Suprapubic skin (tissue), 4 donors: ENCODE measurements around the gene GMPPA. TPM values are rescaled to one million over a fixed set of nuclear protein-coding genes. Genes with fewer than 3 reads are reported as not detected.

ENCODE experiments used
- DNase-seq, 2 donors: peaks; one replicate each; pipeline ENCODE4 v3.0.0-alpha.2; 2019; ENCODE audit warnings: low spot score in 2 of 2
- H3K27ac ChIP-seq: fragments of 200-600 bp; sonication (generic); one replicate; pipeline ENCODE4 v1.5.1; 2019
- H3K27me3 ChIP-seq: fragments of 200-600 bp; sonication (generic); one replicate; pipeline ENCODE4 v1.5.1; 2019
- H3K36me3 ChIP-seq: fragments of 200-600 bp; sonication (generic); one replicate; pipeline ENCODE4 v1.5.1; 2019
- H3K4me1 ChIP-seq: fragments of 200-600 bp; sonication (generic); one replicate; pipeline ENCODE4 v1.5.1; 2019
- H3K4me3 ChIP-seq: fragments of 200-600 bp; sonication (generic); one replicate; pipeline ENCODE4 v1.5.1; 2019; ENCODE audit warnings: mild to moderate bottlenecking
- H3K9me3 ChIP-seq: fragments of 200-600 bp; sonication (generic); one replicate; pipeline ENCODE4 v1.5.1; 2019
- CTCF ChIP-seq, 2 donors: fragments of 200-600 bp in 1 of 2; fragments of 450-650 bp in 1 of 2; sonication (generic) in 1 of 2; IDR thresholded peaks; one replicate each; pipeline ENCODE4 v1.5.1; 2016 to 2019; ENCODE audit warnings: antibody characterized with exemption in 2 of 2, mild to moderate bottlenecking in 1 of 2, moderate library complexity in 1 of 2
- EP300 ChIP-seq: sonication (generic); formaldehyde crosslinking; IDR thresholded peaks from one replicate; pipeline ENCODE4 v1.6.1; 2017; ENCODE audit warnings: antibody characterized with exemption
- POLR2A ChIP-seq, 2 donors: fragments of 450-650 bp; IDR thresholded peaks; one replicate each; pipeline ENCODE4 v1.6.1; 2017; ENCODE audit warnings: antibody characterized with exemption in 2 of 2, mild to moderate bottlenecking in 2 of 2, moderate library complexity in 2 of 2
- POLR2AphosphoS5 ChIP-seq, 3 donors: sonication (generic); formaldehyde crosslinking; IDR thresholded peaks; one replicate each; pipeline ENCODE4 v1.6.1; 2017; ENCODE audit warnings: antibody characterized with exemption in 3 of 3
- WGBS: methylation state at CpG from one replicate; pipeline ENCODE4 v1.1.5; 2018; 5-methylcytosine and 5-hydroxymethylcytosine counted together
- total RNA-seq, 4 donors: library from RNA; depleted of rRNA; stranded (reverse); fragments of >200 nt; gene quantifications; one replicate each; pipeline ENCODE4 v1.1.0, GENCODE V29; 2016

GMPPA gene
- total RNA-seq, 4 donors from 2014 or later = 18.3 to 31.3 (median 22.3) TPM

DNA sequence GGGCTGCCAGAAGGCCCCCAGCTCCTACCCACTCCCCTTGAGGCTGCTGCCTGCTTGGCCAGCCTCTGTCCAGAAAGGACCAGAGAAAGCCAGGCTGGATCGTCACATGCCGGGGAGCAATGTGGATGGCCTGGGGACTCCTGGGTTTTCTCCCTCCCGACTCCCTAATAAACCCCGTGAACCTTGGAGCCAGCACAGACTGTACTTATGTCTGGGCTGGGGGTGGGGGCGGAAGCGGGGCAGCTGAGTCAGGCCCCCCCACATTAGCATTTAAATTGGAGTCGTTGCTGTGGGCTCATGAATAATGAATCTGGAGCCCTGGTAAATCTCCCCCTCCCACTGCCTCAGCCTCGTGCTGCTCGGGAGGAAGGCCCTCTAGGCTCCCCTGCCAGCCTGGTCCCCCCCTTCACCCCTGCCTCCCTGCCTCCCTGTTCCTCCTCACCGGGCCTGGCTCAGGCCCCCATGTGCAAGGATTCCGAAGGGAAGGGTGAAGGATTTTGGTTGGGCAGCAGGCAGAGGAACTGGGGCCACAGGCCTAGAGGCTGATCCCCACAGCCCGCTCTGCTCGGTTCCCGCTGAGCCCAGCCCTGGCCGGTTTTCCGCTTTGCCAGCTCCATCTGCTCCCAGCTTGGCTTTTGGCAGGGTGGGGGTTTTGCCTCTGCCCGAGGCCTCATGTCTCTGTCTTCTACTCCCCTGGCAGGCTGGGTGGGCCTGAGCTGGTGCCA lies 8.3 kb downstream of the GMPPA start:
- 63% methylated on average over 13 of the region's 17 CpGs for WGBS
- H3K4me3 ChIP-seq = no peak overlapping the region

DNA sequence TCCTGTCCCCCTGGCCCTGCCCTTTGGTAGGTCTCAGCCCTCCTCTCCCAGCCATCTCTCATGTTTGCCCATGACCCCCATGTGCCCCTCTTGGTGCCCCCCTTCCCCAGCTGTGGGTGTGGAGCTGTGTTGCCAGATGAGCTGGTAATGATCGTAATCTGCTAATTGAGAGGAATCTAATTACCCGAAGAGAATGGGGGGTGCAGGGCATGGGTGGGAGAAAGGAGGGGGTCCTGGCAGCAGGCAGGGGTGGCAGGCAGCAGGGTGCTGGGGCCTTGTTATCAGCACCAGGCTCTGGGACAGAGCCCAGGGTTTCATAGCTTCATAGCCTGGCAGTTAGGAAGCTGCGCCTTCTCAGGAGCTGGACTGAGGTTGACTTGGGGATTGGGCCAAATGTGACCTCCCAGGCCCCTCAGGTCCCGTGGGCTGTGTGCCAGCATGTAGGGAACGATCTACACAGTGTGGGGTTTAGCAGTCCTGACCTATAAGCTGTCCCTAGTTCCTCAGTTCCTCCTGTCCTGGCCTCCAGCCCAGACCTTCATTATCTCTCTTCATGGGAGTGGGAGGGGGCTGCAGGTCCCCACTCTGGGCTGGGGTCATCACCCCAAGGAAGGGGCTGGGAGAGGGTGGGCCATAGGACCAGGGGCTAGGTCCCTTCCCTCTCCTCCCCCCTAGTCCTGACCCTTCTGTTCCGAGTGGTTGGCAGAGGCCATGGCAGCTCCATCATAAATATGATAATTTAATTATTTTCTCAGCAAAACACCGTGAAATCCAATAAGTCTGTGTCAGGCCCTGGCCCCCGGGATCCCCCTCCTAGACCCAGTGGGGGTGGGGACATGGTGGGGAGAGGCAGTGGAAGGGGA lies 9.1 kb downstream of the GMPPA start:
- no peak overlapping the region for H3K4me3 ChIP-seq
- H3K27ac ChIP-seq = no peak overlapping the region
- H3K4me1 ChIP-seq = peaks cover 22% of the 10 kb centered on the region
- no peaks in the 10 kb centered on the region for H3K9me3 ChIP-seq
- 48% methylated on average over 5 of the region's 8 CpGs for WGBS
- H3K27me3 ChIP-seq = peaks cover 41% of the 10 kb centered on the region
- no peak for TF ChIP-seq POLR2AphosphoS5 (IDR thresholded peaks at IDR 0.05)
- TF ChIP-seq CTCF (IDR thresholded peaks at IDR 0.05) = no peak
- no peak for DNase-seq
- H3K36me3 ChIP-seq = peaks cover 43% of the 10 kb centered on the region

More for the DNA sequence above, 8.3 kb downstream of the GMPPA start:
- H3K36me3 ChIP-seq = peaks cover 47% of the 10 kb centered on the region
- no peak for DNase-seq
- peaks cover 33% of the 10 kb centered on the region for H3K27me3 ChIP-seq
- no peak overlapping the region for H3K27ac ChIP-seq
- H3K9me3 ChIP-seq = no peaks in the 10 kb centered on the region
- H3K4me1 ChIP-seq = peaks cover 22% of the 10 kb centered on the region
- no peak for TF ChIP-seq POLR2A (IDR thresholded peaks at IDR 0.05)
- no peak for TF ChIP-seq POLR2AphosphoS5 (IDR thresholded peaks at IDR 0.05)
- TF ChIP-seq CTCF (IDR thresholded peaks at IDR 0.05) = no peak
- no peak for TF ChIP-seq EP300

DNA sequence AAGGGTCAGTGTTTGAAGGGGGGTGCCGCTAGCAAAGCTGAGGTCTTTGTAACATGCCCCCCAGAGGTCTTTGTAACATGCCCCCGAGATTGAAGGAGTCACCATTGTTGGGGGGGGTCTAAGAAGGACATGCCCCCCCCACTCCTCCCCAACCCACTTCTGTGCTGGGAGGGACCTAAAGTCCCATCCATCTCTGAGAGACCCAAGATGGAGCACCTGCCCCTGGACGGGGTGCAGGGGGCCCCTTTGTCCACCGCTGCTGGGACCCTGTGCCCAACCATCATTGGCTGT lies 9.7 kb downstream of the GMPPA start:
- Histone ChIP-seq H3K27ac (no peak overlapping the region), H3K27me3 (peaks cover 47% of the 10 kb centered on the region), H3K4me3 (no peak overlapping the region), H3K4me1 (peaks cover 22% of the 10 kb centered on the region), H3K9me3 (no peaks in the 10 kb centered on the region), H3K36me3 (peaks cover 42% of the 10 kb centered on the region)
- WGBS = 69% methylated on average over 4 of the region's 4 CpGs
- TF ChIP-seq POLR2A (IDR thresholded peaks at IDR 0.05) (no peak), CTCF (IDR thresholded peaks at IDR 0.05) (no peak)
- no peak for DNase-seq

DNA sequence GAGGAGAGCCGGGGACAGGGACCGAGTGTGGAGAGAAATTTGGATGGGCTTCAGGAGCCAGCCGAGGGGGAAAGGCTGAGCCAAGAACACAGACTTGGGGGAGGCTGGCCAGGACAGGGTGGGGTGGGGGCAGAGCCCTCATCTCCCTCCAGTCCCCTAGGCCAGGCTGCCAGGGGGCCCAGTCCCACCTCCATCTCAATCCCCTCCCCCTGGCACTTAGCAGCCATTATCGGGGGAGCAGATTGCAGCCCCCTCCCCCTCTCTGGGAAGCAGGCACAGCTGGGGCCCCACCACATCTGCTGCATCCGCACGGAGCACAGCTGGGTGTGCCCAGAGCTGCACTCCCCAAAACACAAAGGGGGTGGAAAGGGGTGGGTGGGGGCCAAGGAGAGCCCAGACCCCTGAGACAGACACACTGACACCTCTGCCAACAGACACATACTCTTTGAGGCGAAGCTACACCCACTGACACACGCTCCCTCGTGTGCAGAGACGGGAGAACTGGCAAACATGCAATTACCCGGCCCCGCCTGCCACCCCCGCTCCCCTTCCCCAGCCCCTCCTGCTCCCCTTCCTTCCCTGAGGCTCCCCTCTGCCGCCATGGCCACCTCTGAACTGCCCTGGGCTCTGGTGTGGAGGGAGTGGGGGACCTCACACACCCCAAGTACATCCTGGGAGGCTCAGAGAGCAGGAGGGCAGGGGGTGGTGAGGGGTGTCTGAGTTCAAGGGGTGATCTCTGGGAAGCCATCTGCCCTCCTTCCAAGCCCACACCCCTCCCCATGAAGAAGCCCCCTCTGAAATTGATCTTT lies 10.5 kb downstream of the GMPPA start:
- TF ChIP-seq EP300 = no peak
- no peak for TF ChIP-seq CTCF (IDR thresholded peaks at IDR 0.05)
- TF ChIP-seq POLR2AphosphoS5 (IDR thresholded peaks at IDR 0.05) = no peak
- TF ChIP-seq POLR2A (IDR thresholded peaks at IDR 0.05) = no peak
- Histone ChIP-seq H3K4me1 (peaks cover 28% of the 10 kb centered on the region), H3K27ac (no peak overlapping the region), H3K4me3 (no peak overlapping the region), H3K36me3 (peaks cover 34% of the 10 kb centered on the region), H3K9me3 (no peaks in the 10 kb centered on the region), H3K27me3 (peaks cover 55% of the 10 kb centered on the region)
- 4% methylated on average over 5 of the region's 14 CpGs for WGBS
- no peak for DNase-seq
